OCI-LY1 (cell line): ENCODE measurements around the gene RAD52.

Source experiments
- H2AFZ ChIP-seq: fragments of 200-600 bp; sonication (generic), shearing (Covaris generic); 2 replicates; pipeline ENCODE4 v1.6.0; 2014; ENCODE audit warnings: antibody characterized with exemption, mild to moderate bottlenecking, low read length
- H3F3A ChIP-seq: fragments of 200-600 bp; sonication (generic), shearing (Covaris generic); 2 replicates; pipeline ENCODE4 v1.6.0; 2014; ENCODE audit warnings: mild to moderate bottlenecking, antibody characterized with exemption, low read length, moderate library complexity; ENCODE audit not compliant: insufficient read depth
- H3K27ac ChIP-seq: fragments of 200-600 bp; sonication (generic); 2 replicates; pipeline ENCODE4 v1.5.1; 2014; ENCODE audit warnings: low read length, mixed run types, mild to moderate bottlenecking, low read depth; ENCODE audit not compliant: poor library complexity, severe bottlenecking
- H3K27me3 ChIP-seq: fragments of 200-600 bp; sonication (generic); 2 replicates; pipeline ENCODE4 v1.6.0; 2014; ENCODE audit warnings: antibody characterized with exemption, mild to moderate bottlenecking, low read length, moderate library complexity; ENCODE audit not compliant: insufficient read depth
- H3K36me3 ChIP-seq: fragments of 200-600 bp; sonication (generic); 2 replicates; pipeline ENCODE4 v1.6.1; 2014; ENCODE audit warnings: mild to moderate bottlenecking, antibody characterized with exemption, low read length, moderate library complexity, mixed read lengths; ENCODE audit not compliant: insufficient read depth
- H3K4me1 ChIP-seq: fragments of 200-600 bp; sonication (generic); 2 replicates; pipeline ENCODE4 v1.5.1; 2014; ENCODE audit warnings: mild to moderate bottlenecking, low read length, moderate library complexity; ENCODE audit not compliant: insufficient read depth, severe bottlenecking
- H3K4me2 ChIP-seq: fragments of 200-600 bp; sonication (generic), shearing (Covaris generic); 2 replicates; pipeline ENCODE4 v1.6.1; 2014; ENCODE audit warnings: low read length
- H3K4me3 ChIP-seq: fragments of 200-600 bp; sonication (generic); 2 replicates; pipeline ENCODE4 v1.5.1; 2014; ENCODE audit warnings: low read length, low read depth, mild to moderate bottlenecking, mixed read lengths; ENCODE audit not compliant: poor library complexity, severe bottlenecking
- H3K79me2 ChIP-seq: fragments of 200-600 bp; shearing (Covaris generic); 2 replicates; pipeline ENCODE4 v1.6.1; 2016; ENCODE audit warnings: mixed run types, low read length, mixed read lengths; ENCODE audit not compliant: insufficient read depth
- H3K9ac ChIP-seq: fragments of 200-600 bp; sonication (generic), shearing (Covaris generic); 2 replicates; pipeline ENCODE4 v1.6.1; 2014; ENCODE audit warnings: mild to moderate bottlenecking, low read length, mixed read lengths
- H3K9me2 ChIP-seq: fragments of 200-600 bp; sonication (generic), shearing (Covaris generic); 2 replicates; pipeline ENCODE4 v1.6.1; 2014; ENCODE audit warnings: low read depth, mild to moderate bottlenecking, low read length, mixed read lengths
- H3K9me3 ChIP-seq: fragments of 200-600 bp; shearing (Covaris generic); 2 replicates; pipeline ENCODE4 v1.6.1; 2014; ENCODE audit warnings: low read length, mixed read lengths
- H4K20me1 ChIP-seq: fragments of 200-600 bp; sonication (generic), shearing (Covaris generic); 2 replicates; pipeline ENCODE4 v1.6.0; 2016; ENCODE audit warnings: mild to moderate bottlenecking, low read length; ENCODE audit not compliant: insufficient read depth
- EZH2 ChIP-seq: fragments of 200-600 bp; sonication (generic), shearing (Covaris generic); IDR thresholded peaks from 2 replicates; pipeline ENCODE4 v1.8.0; 2017; ENCODE audit warnings: borderline replicate concordance, mixed run types, mild to moderate bottlenecking, antibody characterized with exemption, low read length, moderate library complexity, mixed read lengths
- TF ChIP-seq, protein P1 (sequence below): fragments of 200-600 bp; sonication (generic), shearing (Covaris generic); IDR thresholded peaks from 2 replicates; pipeline ENCODE4 v1.5.1; 2017; ENCODE audit warnings: mild to moderate bottlenecking, antibody characterized with exemption, low read length, moderate library complexity, mixed read lengths

Gene RAD52

DNA sequence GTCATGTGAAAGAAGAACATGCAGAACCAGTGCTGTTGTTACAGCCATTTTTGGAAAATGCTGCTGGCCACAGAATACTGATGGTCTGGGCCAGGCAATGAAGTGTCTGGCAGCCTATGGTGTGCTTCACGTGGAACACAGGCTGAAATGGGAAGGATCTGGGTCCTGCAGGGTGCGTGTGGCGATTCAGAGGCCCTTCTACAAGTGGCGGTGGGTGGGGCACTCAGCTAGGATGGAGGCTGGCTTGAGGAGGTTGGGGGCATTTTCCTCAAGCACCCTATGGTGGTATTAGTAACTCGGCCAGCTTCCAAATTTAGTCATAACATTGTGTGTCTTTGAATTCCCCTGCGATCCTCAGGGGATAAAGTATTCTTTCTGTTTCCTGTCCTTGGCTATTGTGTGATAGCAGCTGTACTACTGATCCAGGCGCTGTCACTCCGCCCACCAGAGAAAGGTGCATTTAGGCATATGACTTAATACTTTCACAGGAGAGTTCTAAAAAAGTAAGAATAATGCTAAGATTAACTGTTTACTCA lies 9.2 kb upstream of the RAD52 start:
- no peak overlapping the region for H3K27ac ChIP-seq
- TF ChIP-seq, protein P1, sequence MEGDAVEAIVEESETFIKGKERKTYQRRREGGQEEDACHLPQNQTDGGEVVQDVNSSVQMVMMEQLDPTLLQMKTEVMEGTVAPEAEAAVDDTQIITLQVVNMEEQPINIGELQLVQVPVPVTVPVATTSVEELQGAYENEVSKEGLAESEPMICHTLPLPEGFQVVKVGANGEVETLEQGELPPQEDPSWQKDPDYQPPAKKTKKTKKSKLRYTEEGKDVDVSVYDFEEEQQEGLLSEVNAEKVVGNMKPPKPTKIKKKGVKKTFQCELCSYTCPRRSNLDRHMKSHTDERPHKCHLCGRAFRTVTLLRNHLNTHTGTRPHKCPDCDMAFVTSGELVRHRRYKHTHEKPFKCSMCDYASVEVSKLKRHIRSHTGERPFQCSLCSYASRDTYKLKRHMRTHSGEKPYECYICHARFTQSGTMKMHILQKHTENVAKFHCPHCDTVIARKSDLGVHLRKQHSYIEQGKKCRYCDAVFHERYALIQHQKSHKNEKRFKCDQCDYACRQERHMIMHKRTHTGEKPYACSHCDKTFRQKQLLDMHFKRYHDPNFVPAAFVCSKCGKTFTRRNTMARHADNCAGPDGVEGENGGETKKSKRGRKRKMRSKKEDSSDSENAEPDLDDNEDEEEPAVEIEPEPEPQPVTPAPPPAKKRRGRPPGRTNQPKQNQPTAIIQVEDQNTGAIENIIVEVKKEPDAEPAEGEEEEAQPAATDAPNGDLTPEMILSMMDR, result no peak
- TF ChIP-seq EZH2, result no peak
- no peak overlapping the region for H3K4me2 ChIP-seq
- peaks cover under 1% of the 10 kb centered on the region for H3K4me1 ChIP-seq
- no peaks in the 10 kb centered on the region for H4K20me1 ChIP-seq
- H3K36me3 ChIP-seq, result no peaks in the 10 kb centered on the region
- no peak overlapping the region for H2AFZ ChIP-seq
- no peaks in the 10 kb centered on the region for H3K9me2 ChIP-seq
- no peaks in the 10 kb centered on the region for H3F3A ChIP-seq
- no peaks in the 10 kb centered on the region for H3K79me2 ChIP-seq
- H3K9ac ChIP-seq, result no peak overlapping the region
- H3K4me3 ChIP-seq, result no peak overlapping the region
- H3K27me3 ChIP-seq, result no peaks in the 10 kb centered on the region
- H3K9me3 ChIP-seq, result 0 out of 2 replicates have a peak, but pooled peaks cover 3% of the 10 kb centered on the region

DNA sequence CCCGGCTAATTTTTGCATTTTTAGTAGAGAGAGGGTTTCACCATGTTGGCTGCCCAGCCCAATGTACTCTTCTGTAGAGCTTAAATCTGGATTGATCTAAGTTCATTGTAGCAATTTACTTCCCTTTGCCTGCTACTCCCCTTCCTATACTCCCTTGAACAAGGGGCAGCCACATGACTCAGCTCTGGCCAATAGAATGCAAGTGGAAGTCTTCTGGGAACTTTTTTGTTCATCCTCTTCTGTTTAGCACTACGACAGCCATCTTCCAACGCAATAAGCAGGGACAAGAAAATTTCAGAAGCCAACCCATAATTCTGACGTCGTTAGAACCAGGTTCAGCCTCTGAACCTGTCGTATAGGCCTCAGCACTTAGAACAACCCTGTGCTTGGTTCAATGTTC lies 6.4 kb upstream of the RAD52 start:
- 0 out of 2 replicates have a peak overlapping the region, but pooled peaks have one; percentile 18 for H2AFZ ChIP-seq

DNA sequence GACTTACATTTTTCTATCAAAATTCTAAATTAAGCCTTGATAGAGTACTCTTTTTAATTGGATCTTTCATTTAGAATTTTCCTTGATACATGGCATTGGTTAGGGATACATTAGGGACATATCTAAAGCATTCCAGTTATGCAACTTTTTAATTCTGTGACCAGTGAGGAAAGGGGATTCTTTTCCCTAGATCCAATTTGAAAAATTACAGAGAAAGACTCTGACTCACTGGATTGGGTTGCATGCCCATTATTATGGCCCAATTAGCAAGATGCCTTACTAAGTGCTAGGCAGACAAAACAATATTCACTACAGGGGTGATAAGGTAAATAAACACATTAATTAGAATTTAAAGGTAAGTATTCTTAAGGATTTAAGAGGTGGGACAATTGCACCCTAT lies 5.2 kb upstream of the RAD52 start:
- Histone ChIP-seq H3K9me3 (0 out of 2 replicates have a peak, but pooled peaks cover 4% of the 10 kb centered on the region), H3K79me2 (no peaks in the 10 kb centered on the region), H3K4me3 (no peak overlapping the region), H3K9ac (no peak overlapping the region), H3K27me3 (no peaks in the 10 kb centered on the region), H3K27ac (no peak overlapping the region), H3K4me2 (no peak overlapping the region), H3K4me1 (peaks cover 8% of the 10 kb centered on the region), H2AFZ (no peak overlapping the region), H4K20me1 (no peaks in the 10 kb centered on the region), H3K36me3 (no peaks in the 10 kb centered on the region), H3F3A (peaks cover 14% of the 10 kb centered on the region; the same call in 1 of the 2 replicates), H3K9me2 (no peaks in the 10 kb centered on the region)
- TF ChIP-seq, protein P1, result no peak
- no peak for TF ChIP-seq EZH2

More for the DNA sequence above, 6.4 kb upstream of the RAD52 start:
- Histone ChIP-seq H3K9me3 (0 out of 2 replicates have a peak, but pooled peaks cover 4% of the 10 kb centered on the region), H3K36me3 (no peaks in the 10 kb centered on the region), H3K4me1 (peaks cover 8% of the 10 kb centered on the region), H3K27me3 (no peaks in the 10 kb centered on the region), H3K9ac (no peak overlapping the region), H3K4me2 (no peak overlapping the region), H3K9me2 (no peaks in the 10 kb centered on the region), H3K27ac (no peak overlapping the region), H3F3A (peaks cover 14% of the 10 kb centered on the region; the same call in 1 of the 2 replicates), H3K4me3 (no peak overlapping the region), H3K79me2 (no peaks in the 10 kb centered on the region), H4K20me1 (no peaks in the 10 kb centered on the region)
- TF ChIP-seq, protein P1, result no peak
- no peak for TF ChIP-seq EZH2
